ENCODE results near the gene FOXO3. TPM values are rescaled to one million over a fixed set of nuclear protein-coding genes. Genes with fewer than 3 reads are reported as not detected.
"Not testable (repeated sequence)": the region's sequence is repeated elsewhere in the genome, so short reads cannot be mapped to it uniquely, and the experiment has no call there.

The FOXO3 gene
- total RNA-seq, 1 donor from 2014 or later: 13.7 TPM

GRCh38 chr6:108677894-108678293 is 117.2 kb downstream of the FOXO3 start:
- Histone ChIP-seq H2AFZ (replicated peaks) (no peak overlapping the region), H3K9ac (no peak overlapping the region), H3K27me3 (no peaks in the 10 kb centered on the region), H3K9me3 (ENCODE audit: low read depth) (no peaks in the 10 kb centered on the region), H3K4me1 (no peaks in the 10 kb centered on the region), H3F3A (ENCODE audit: low read depth) (no peaks in the 10 kb centered on the region), H3K4me2 (no peak overlapping the region), H3K27ac (no peak overlapping the region), H4K20me1 (ENCODE audit: low read depth) (peaks cover 16% of the 10 kb centered on the region), H3K36me3 (no peaks in the 10 kb centered on the region), H3K4me3 (no peak overlapping the region), H3K79me2 (ENCODE audit: low read depth) (no peaks in the 10 kb centered on the region)
- Mint-ChIP-seq H3K27ac (no peak overlapping the region), H3K4me1 (peaks cover 3% of the 10 kb centered on the region), H3K36me3 (peaks cover 3% of the 10 kb centered on the region), H3K9me3 (no peaks in the 10 kb centered on the region), H3K4me3 (no peak overlapping the region), H3K27me3 (ENCODE audit: insufficient read depth, low read depth) (peaks cover 2% of the 10 kb centered on the region)
- no peak for DNase-seq (ENCODE audit: low spot score)
- TF ChIP-seq EZH2 (IDR thresholded peaks at IDR 0.05): no peak
- no peak for TF ChIP-seq EZH2phosphoT487 (IDR thresholded peaks at IDR 0.05)
- TF ChIP-seq CTCF (IDR thresholded peaks at IDR 0.05): no peak

- not testable (repeated sequence) for H3K27ac Mint-ChIP-seq; H3K9ac ChIP-seq; H3K4me3 Mint-ChIP-seq; H3K4me3 ChIP-seq; H3K9me3 Mint-ChIP-seq; H4K20me1 ChIP-seq (ENCODE audit: low read depth); DNase-seq (ENCODE audit: low spot score); H3K9me3 ChIP-seq (ENCODE audit: low read depth); H3K4me1 Mint-ChIP-seq; H3K27me3 Mint-ChIP-seq (ENCODE audit: insufficient read depth, low read depth); H3K4me1 ChIP-seq; H3K36me3 ChIP-seq; H3K27ac ChIP-seq; H3K4me2 ChIP-seq; H3K27me3 ChIP-seq; H3K79me2 ChIP-seq (ENCODE audit: low read depth); H2AFZ ChIP-seq (replicated peaks); H3K36me3 Mint-ChIP-seq; H3F3A ChIP-seq (ENCODE audit: low read depth)
These were observed 119.6 kb downstream of the FOXO3 start for GRCh38 chr6:108680314-108680713.

GRCh38 chr6:108681721-108682120 is 121.0 kb downstream of the FOXO3 start:
- not testable (repeated sequence) for H3K9me3 ChIP-seq (ENCODE audit: low read depth); H3F3A ChIP-seq (ENCODE audit: low read depth); H2AFZ ChIP-seq (replicated peaks); H3K4me2 ChIP-seq; H3K27me3 ChIP-seq; H4K20me1 ChIP-seq (ENCODE audit: low read depth); H3K4me3 ChIP-seq; H3K36me3 ChIP-seq; H3K9me3 Mint-ChIP-seq; H3K79me2 ChIP-seq (ENCODE audit: low read depth); H3K36me3 Mint-ChIP-seq; DNase-seq (ENCODE audit: low spot score); H3K4me1 ChIP-seq; H3K9ac ChIP-seq; H3K27me3 Mint-ChIP-seq (ENCODE audit: insufficient read depth, low read depth); H3K4me3 Mint-ChIP-seq; H3K27ac ChIP-seq; H3K27ac Mint-ChIP-seq; H3K4me1 Mint-ChIP-seq

GRCh38 chr6:108682383-108683119 is 121.8 kb downstream of the FOXO3 start:
- not testable (repeated sequence) for H3K9ac ChIP-seq; H3K4me3 ChIP-seq; H3K79me2 ChIP-seq (ENCODE audit: low read depth); DNase-seq (ENCODE audit: low spot score); H3K4me1 ChIP-seq; H3K36me3 Mint-ChIP-seq; H3K4me2 ChIP-seq; H4K20me1 ChIP-seq (ENCODE audit: low read depth); H2AFZ ChIP-seq (replicated peaks); H3K9me3 ChIP-seq (ENCODE audit: low read depth); H3K27me3 ChIP-seq; H3K9me3 Mint-ChIP-seq; H3K36me3 ChIP-seq; H3K27me3 Mint-ChIP-seq (ENCODE audit: insufficient read depth, low read depth); H3K4me3 Mint-ChIP-seq; H3K27ac Mint-ChIP-seq; H3K4me1 Mint-ChIP-seq; H3K27ac ChIP-seq; H3F3A ChIP-seq (ENCODE audit: low read depth)

GRCh38 chr6:108683976-108684375 is 123.3 kb downstream of the FOXO3 start:
- H3K4me3 ChIP-seq; H3K9me3 Mint-ChIP-seq; H3K4me3 Mint-ChIP-seq; H3K4me2 ChIP-seq; H3K9me3 ChIP-seq (ENCODE audit: low read depth); DNase-seq (ENCODE audit: low spot score); H3K36me3 Mint-ChIP-seq; H3K27ac Mint-ChIP-seq; H3K27me3 ChIP-seq; H3K79me2 ChIP-seq (ENCODE audit: low read depth); H3K27ac ChIP-seq; H3K36me3 ChIP-seq; H3K4me1 Mint-ChIP-seq; H3K27me3 Mint-ChIP-seq (ENCODE audit: insufficient read depth, low read depth); H2AFZ ChIP-seq (replicated peaks); H3K4me1 ChIP-seq; H3F3A ChIP-seq (ENCODE audit: low read depth); H3K9ac ChIP-seq; H4K20me1 ChIP-seq (ENCODE audit: low read depth): not testable (repeated sequence)

All from neural progenitor cell (in vitro differentiated cells).